C4-2B (cell line): Measurements from ENCODE around the gene ADAMTS1.

Experiments
- CTCF ChIP-seq: fragments of 450-650 bp; conservative IDR thresholded peaks from 2 replicates; pipeline ENCODE4 v1.5.1; 2017; ENCODE audit warnings: mild to moderate bottlenecking
- ZFX ChIP-seq: fragments of 450-650 bp; IDR thresholded peaks from 2 replicates; pipeline ENCODE4 v1.6.1; 2017

GRCh38 chr21:26788790-26789189, 56.4 kb downstream of the ADAMTS1 start:
- TF ChIP-seq CTCF (no peak), ZFX (no peak)
